DMS 273 (cell line): ENCODE measurements around the gene TPK1.
"Not testable (repeated sequence)": the region's sequence is repeated elsewhere in the genome, so short reads cannot be mapped to it uniquely, and the experiment has no call there.

ENCODE experiments used
- DNase-seq: peaks from one replicate; lab custom pipeline; 2025; ENCODE audit not compliant: unreplicated experiment; lab: John Stamatoyannopoulos, UW

Gene TPK1

DNA sequence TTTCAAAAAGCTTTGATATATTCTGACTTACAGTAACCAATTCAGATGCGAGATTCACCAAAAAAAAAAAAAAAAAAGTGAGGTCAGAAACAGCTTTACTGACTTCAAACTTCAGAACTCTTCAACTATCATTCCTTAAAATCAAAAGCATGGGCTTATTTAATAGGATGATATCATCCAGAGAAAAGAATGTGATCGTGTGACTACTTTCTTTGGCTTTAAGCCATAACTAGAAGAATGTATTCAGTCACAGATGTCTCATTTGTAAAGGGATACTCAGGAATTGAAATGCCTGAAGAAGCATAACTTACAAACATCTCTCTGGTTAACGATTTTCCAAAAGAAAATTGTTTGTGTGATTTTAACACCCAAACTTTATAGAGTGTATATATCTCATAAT lies 11.5 kb downstream of the TPK1 start:
- DNase-seq, result peak; percentile 7

DNA sequence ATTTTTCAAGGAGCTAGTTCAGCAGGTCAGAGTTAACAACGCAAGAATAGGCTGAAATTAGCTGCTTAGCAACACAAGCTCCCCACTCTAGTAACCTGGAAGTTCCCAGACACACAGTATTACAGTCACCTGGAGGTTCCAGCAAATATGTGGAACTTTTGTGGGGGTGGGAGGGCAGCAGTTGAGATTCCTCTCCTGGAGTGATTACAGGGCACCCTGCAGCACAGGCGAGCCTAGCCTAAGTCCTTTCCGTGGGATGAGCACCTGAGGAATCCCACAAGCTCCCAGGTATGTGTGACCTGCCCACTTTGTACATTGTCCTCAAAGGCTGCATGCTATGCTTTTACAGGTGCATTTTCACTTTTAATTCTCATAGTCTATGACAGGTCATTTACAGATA lies 13.6 kb downstream of the TPK1 start:
- no peak for DNase-seq

DNA sequence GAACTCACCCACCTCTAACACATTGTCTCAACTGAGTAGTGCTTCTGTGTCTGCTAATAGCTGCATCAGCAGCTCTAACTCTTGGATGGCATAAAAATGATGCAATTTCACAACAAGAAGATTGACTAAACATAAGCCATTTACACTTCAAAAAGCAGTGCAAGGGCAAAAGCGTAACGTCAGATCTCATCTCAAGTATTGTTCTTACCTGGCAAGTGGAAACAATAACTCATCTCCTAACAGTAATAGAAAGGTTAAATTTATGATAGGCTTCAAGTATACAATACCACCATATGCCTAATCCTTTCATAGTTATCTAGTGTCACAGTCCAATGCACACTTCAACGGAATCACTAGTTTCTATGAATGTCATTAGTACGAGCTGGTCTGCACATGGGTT lies 14.8 kb downstream of the TPK1 start:
- no peak for DNase-seq

DNA sequence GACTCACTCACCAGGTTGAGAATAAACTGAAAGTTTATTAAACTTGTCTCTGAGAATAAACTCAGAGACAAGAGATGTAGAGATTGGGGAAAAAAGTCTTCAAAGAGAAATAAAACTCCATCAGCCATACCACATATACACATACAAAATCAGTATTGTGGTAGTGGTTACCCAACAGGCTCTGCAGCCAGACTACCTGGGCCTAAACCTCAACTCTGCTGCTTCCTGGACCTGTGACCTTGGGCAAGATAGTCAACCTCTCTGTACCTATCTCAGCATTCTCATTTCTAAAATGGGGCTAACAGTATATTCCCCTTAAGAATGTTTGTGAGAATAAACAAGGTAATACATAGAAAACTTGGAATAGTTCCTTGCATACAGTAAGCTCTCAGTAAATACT lies 15.3 kb downstream of the TPK1 start:
- no peak for DNase-seq

DNA sequence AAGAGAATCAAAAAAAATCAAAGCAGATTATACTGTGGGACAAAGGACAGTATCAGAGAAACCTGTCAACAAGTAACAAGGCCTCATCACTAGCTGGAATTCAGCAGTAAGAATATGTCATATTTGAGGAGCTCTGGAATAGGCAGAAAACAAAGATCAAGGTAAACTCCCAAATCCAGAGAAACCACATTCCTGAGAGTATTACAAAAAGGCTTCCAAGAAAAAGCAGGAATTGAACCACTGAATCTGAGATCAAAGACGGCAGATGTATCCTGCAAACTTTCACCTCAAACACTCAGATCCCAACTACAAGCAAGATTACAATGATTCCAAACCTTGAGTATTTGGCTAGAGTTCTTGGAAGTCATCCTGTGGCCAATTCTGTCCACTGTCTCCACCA lies 16.3 kb downstream of the TPK1 start:
- no peak for DNase-seq

DNA sequence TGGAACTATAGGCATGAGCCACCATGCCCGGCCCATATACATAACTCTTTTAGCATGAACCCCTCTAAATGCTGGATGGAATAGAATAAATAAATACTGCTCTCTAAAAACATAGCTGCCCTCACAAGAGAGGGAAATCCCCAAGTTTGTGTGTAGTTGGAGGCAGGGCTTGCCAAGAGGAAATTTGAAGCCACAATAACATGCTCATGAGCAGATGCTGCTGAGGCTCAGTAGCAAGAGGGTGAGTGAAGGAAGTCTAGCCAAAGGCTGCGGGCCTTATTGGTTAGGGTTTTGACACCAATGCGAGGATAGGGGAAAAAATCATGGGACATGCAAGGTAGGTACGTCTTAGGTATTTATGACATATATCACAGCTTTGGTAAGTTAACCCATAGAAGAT lies 17.3 kb downstream of the TPK1 start:
- DNase-seq, result no peak

DNA sequence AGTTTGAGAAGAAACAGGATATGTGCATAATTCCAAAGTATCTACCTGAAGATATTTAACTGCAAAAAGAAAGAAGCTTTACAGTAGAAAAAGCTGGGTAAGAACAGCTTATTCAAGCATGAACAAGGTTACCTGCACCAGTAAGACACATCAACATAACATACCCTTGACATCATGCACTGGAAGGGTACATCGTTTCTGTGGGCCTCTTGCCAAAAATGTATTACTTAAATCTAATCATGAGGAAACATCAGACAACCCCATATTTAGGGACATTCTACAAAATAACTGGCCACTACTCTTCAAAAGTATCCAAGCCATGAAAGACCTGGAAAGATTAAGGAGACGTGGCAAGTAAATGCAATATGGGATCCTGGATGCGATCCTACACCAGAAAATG lies 18.9 kb downstream of the TPK1 start:
- DNase-seq, result no peak

DNA sequence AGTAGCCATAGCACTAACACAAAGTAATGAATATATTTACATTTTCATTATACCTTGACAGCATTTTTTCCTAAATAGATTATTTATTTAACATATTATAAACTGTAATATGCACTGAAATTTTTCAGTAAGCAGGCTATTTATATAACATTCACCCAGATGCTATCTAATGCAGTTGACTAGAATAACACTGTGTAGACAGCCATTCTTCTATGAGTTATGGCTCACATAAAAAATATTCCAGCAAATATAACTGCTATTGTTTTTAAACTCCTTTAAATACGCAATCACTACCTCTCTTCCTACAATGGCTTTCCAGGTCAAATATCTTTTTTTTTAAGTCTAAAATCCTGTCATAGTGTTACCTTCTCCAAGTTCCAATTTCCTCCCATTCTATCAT lies 21.6 kb downstream of the TPK1 start:
- DNase-seq, result no peak

DNA sequence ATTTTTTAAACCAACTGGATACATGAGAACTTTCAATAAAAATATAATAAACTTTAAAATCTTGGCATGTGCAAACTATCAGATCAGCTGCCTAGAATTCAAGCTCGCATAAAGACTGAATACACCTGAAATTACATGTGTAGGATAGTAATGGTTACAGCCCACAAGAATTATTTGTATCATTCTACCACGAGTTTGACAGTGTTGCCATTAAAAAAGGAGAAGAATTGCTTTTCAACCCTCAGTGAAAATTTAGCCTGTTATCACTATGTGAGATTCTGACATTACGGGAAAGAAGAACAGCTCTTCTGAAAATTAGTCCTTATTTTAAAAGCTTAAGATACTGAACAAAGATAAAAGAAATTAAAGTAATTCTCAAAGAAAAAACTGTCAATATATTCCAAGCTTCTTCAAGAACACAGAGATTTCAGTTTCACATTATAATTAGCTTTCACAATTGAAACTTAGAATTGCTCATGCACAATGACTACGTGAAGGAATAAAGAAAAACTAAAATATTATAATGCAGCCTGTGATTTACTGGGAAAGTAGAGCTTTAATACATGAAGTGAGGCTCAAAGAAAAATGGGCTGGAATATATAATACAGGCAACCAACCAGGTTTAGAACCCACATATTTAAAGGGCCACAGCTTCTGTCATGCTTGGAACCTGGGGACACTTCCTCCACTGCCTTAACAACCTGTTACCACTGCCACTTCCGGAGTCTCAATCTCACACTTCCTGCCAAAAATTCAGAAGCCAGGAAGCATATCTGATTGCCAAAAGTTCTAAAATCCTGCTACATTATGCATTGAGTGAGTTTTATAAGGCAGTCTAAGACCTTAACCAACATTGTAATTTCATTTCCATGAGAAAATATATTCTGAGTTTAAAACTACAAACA lies 23.2 kb downstream of the TPK1 start:
- no peak for DNase-seq

DNA sequence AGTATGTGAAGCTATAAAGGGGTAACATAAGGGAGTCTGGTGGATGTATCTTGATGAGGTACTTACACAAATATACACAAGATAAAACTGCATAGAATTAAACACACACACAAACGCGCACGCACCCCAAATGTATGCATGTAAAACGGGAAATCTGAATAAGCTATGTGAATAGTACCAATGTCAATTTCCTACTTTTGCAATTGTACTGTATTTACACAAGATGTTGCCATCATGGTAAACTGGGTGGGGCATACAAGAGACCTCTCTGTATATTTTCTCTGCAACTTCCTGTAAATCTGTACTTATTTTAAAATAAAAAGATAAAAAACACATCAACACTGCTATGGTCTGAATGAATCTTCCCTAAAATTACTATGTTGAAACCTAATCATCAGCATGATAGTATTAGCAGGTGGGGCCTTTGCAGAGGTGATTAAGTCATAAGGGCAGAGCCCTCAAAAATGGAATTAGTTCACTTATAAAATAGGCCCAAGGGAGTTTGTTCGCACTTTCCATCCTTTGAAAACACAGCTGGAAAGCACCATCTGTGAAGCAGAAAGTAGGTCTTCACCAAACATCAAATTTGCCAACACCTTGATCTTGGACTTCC lies 30.1 kb downstream of the TPK1 start:
- DNase-seq, result no peak

DNA sequence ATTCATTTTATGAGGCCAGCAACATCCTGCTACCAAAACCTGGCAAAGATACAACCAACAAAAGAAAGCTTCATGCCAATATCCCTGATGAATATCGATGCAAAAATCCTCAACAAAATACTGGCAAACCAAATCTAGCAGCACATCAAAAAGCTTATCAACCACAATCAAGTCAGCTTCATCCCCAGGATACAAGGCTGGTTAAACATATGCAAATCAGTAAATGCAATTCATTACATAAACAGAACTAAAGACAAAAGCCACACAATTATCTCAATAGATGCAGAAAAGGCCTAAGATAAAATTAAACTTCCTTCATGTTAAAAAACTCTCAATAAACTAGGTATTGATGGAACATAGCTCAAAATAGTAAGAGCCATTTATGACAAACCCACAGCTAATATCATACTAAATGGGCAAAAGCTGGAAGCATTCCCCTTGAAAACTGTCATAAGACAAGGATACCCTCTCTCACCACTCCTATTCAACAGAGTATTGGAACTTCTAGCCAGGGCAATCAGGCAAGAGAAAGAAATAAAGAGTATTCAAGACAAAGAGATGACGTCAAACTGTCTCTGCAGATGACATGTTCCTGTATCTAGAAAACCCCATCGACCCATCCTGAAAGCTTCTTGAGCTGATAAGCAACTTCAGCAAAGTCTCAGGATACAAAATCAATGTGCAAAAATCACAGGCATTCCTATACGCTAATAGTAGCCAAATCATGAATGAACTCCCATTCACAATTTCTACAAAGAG lies 35.0 kb downstream of the TPK1 start:
- not testable (repeated sequence) for DNase-seq

DNA sequence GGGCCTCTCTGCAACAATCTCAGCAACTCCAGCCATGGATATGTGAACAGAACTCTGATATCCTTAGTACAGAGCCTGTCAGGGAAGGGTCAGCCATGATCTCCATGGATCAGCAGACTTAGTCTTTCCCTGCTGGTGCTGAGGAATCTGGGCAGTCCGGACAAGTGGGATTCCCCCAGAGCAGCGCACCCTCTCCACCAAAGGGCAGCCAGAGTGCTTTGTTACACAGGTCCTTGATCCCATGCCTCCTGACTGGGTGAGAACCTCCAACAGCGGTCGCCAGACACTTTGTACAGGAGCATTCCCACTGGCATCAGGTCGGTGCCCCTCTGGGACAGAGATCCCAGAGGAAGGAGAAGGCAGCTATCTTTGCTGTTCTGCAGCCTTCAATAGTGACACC lies 38.9 kb downstream of the TPK1 start:
- DNase-seq, result no peak

DNA sequence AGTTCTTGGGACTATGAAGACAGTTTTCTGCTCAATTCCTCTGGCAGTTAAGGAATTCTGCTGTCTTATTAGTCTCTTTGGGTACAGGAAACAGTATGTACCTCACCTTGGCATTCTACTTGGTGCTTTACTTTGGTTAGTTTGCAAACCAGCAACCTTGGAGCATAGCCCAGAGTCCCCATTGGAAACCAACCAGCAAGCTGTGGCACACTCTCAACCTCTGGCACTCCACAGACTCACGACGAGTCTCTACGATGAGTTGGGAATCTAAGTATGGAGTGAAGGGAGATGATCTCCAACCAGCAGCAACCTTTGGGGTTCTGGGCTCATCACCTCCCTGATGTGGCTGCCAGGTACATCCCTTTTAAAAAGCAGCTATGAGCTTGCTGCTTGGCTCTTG lies 43.8 kb downstream of the TPK1 start:
- no peak for DNase-seq

DNA sequence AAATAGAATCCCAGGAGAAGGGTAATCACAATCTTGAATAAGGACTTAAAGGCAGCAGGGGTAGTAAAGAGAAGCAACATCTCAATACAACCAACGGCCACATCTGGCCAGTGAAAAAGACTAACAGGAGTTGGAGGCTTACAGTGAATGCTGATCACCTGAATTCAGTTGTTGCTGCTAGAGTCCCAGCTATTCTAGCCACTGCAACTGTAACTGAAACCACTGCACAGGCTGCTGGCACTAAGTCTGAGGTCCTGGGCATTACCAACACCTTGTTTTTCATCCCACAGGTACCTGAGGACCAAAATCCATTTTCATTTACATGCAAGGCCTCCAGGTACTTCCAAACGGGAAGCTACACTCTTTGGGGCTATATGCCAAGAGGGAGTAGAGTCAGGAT lies 44.4 kb downstream of the TPK1 start:
- DNase-seq, result no peak

DNA sequence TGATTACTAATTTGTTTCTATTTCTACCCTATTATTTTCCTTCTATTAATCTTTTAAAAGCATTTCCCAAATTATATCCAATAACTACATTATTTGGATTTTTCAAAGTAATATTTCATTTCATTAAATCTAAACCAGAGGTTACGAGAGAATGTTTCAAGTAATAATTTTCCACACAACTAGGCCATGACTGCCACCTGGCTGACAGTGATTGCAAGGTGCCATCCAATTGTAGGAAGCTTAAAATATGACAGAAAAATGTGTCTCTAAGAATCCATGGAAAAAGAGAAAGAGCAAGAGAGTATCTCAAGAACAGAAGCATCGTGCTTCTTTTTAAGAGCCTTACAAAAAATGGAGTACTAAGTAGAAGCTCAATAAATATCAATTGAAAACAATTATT lies 48.7 kb downstream of the TPK1 start:
- DNase-seq, result no peak

DNA sequence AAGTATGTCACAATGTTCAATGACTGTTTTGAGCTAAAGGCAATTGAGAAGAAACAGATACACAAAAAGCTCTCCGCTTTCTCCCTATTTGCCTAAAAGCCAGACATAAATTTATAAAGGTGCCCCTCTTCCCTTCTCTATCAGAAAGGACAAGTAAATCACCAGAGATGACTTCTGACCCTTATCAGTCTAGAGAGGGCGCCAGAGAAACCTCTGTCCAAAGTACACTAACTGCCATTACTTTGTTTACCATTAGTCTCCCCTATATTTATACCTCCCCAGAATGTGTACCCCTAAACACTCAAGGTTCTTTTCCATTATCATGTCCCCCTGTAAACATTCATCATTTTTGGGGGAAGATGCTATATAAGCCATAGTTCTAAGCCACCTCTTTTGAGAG lies 49.3 kb downstream of the TPK1 start:
- no peak for DNase-seq

DNA sequence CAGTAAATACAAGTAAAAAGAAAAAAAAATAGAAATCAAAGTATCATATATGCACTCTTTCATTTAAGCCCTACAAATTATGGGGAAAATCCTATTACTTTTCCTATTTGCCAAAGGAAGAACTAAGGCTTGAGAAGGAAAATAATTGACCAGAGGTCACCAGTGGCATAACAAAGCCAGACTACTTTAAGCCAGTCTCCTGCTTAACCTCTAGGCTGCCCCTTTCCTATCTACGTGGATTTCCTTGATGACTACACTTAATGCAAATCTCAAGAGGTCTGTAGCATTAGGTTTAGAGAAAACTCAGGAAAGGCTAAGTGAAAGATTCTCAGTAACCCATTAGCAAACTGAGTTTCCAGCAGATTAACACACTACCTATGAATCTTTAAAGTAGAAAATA lies 49.8 kb downstream of the TPK1 start:
- no peak for DNase-seq

DNA sequence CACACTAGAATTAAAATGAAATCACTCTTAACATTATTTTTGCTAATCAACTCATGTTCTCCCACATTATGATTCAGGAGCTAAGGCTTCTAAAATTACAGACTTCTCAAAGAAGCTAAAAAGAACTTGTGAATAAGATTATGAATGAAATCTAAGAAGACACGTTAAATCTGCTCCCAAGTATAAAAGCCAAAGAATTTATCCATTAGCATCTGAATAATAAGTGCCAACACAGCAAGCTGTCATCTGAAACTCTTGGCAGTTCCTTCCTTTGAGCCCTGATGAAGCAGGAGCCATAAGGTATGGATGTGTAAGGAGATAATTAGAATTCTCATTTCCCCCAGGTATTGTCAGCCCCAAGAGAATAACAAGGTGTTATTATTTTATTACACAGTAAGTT lies 50.3 kb downstream of the TPK1 start:
- no peak for DNase-seq

DNA sequence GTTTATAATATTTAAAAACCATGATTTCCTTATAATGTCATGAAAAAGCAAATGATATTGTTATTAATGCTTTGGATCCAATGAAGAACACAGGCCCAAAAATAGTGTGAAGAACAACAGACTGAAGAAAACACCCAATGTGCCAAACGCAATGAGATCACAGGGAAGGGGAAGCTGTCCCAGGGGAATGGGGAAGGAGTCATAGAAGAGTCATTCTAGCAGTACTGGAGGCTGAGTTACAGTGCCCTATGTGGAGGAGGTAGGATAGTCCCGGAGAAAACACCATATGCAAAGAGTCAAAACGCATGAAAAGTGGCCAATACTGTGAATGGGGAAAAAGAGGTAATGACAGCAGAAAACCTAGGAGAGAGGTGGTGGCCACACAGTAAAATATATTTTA lies 50.9 kb downstream of the TPK1 start:
- no peak for DNase-seq

DNA sequence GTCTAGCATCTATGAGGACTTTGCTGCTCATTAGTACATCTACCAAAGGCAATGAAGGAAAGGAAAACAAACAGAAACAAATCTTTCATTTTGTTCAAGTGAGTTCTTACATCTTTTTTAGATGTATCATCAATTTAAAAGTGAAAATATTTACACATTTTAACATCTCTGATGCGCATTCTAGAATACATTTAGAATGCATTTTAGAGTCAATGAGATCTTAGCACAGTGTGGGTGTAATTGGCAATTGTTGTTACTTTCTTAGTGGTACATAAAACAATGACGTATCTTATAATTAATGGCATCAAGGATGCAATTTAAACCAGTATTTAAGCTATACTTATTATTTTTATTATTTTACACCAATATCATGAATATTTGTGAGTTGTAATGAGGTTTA lies 51.4 kb downstream of the TPK1 start:
- DNase-seq, result no peak

DNA sequence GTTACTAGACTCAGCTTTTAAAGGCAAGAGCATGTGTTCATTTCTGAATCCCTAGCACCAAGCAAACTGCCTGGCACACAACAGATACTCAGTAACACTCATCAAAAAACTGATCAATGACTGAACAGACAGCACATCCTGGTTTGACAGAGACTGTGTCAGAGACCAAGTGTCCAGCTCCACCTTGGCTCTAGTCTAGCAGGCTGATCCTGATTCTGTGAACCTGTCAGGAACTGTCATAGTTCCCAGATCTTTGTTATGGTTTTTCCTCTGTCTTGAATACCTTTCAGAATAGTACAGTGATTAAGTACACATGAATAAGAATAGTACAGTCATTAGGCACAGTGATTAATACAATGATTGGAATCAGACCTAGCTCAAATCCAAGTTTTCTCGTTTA lies 53.0 kb downstream of the TPK1 start:
- DNase-seq, result no peak

DNA sequence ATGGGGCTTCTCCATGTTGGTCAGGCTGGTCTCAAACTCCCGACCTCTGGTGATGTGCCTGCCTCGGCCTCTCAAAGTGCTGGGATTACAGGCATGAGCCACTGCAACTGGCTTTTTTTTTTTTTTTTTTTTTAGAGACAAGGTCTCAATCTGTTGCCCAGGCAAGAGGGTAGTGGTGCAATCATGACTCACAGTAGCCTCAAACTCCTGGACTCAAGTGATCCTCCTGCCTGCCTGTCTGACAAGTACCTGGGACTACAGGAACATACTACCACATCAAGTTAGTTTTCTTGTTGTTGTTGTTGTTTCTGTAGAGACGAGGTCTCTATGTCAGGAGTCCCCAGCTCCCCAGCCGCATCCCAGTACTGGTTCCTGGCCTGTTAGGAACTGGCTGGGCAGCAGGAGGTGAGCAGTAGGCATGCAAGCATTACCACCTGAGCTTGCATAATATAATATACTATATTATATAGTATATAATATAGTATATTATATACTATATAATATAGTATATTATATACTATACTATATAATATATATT lies 55.7 kb downstream of the TPK1 start:
- no peak for DNase-seq
